ENCODE results near the gene CCT8L2.
"Not testable (repeated sequence)": the region's sequence is repeated elsewhere in the genome, so short reads cannot be mapped to it uniquely, and the experiment has no call there.

DNA sequence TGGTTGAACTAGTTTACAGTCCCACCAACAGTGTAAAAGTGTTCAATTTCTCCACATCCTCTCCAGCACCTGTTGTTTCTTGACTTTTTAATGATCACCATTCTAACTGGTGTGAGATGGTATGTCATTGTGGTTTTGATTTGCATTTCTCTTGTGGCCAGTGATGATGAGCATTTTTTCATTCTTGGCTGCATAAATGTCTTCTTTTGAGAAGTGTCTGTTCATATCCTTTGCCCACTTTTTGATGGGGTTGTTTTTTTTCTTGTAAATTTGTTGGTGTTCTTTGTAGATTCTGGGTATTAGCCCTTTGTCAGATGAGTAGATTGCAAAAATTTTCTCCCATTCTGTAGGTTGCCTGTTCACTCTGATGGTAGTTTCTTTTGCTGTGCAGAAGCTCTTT, 41.5 kb upstream of the CCT8L2 start:
- not testable (repeated sequence) for TF ChIP-seq CTCF (conservative IDR thresholded peaks at IDR 0.05; ENCODE audit: low read depth, low read length); EZH2 (IDR thresholded peaks at IDR 0.05; ENCODE audit: low read length, unreplicated experiment); EZH2phosphoT487 (IDR thresholded peaks at IDR 0.05; ENCODE audit: borderline replicate concordance, low read length)

Measured in PC-3 (cell line).